HuH-7.5 (cell line): ENCODE measurements around the gene TRIM54.

ENCODE experiments used
- DNase-seq: peaks from one replicate; pipeline ENCODE4 v3.0.0; 2011; ENCODE audit warnings: low spot score

TRIM54 gene

GRCh38 chr2:27281855-27282559 lies at the start of gene TRIM54:
Gene TRIM54 (plus strand): TSS chr2:27282429. CDS start chr2:27282732, 303 bp downstream.
- DNase-seq: no peak

GRCh38 chr2:27233341-27233740 lies 48.9 kb upstream of the TRIM54 start:
- DNase-seq: no peak

- no peak for DNase-seq
Observed at GRCh38 chr2:27236136-27236535, 46.1 kb upstream of the TRIM54 start.

- DNase-seq: no peak
Observed at GRCh38 chr2:27236626-27237025, 45.6 kb upstream of the TRIM54 start.

- DNase-seq: no peak
Observed at GRCh38 chr2:27237341-27237945, 44.8 kb upstream of the TRIM54 start.

- DNase-seq: no peak
Observed at GRCh38 chr2:27238976-27239375, 43.3 kb upstream of the TRIM54 start.

GRCh38 chr2:27240406-27240805 lies 41.8 kb upstream of the TRIM54 start:
- no peak for DNase-seq

GRCh38 chr2:27241761-27242613 lies 40.2 kb upstream of the TRIM54 start:
- DNase-seq: no peak

- no peak for DNase-seq
Observed at GRCh38 chr2:27242614-27242951, 39.6 kb upstream of the TRIM54 start.

- DNase-seq: no peak
Observed at GRCh38 chr2:27243391-27244130, 38.7 kb upstream of the TRIM54 start.

- no peak for DNase-seq
Observed at GRCh38 chr2:27245116-27245515, 37.1 kb upstream of the TRIM54 start.

- DNase-seq: no peak
Observed at GRCh38 chr2:27245626-27246025, 36.6 kb upstream of the TRIM54 start.

- no peak for DNase-seq
Observed at GRCh38 chr2:27247893-27248292, 34.3 kb upstream of the TRIM54 start.

GRCh38 chr2:27249159-27249890 lies 32.9 kb upstream of the TRIM54 start:
- no peak for DNase-seq

GRCh38 chr2:27249891-27250651 lies 32.2 kb upstream of the TRIM54 start:
- peak; percentile 87 for DNase-seq

- no peak for DNase-seq
Observed at GRCh38 chr2:27250652-27251379, 31.4 kb upstream of the TRIM54 start.

GRCh38 chr2:27251766-27252165 lies 30.5 kb upstream of the TRIM54 start:
- DNase-seq: no peak

- no peak for DNase-seq
Observed at GRCh38 chr2:27255187-27255586, 27.0 kb upstream of the TRIM54 start.

- DNase-seq: no peak
Observed at GRCh38 chr2:27255660-27256059, 26.6 kb upstream of the TRIM54 start.

- no peak for DNase-seq
Observed at GRCh38 chr2:27256855-27257454, 25.3 kb upstream of the TRIM54 start.
